ENCODE results near the gene PRLH. TPM values are rescaled to one million over a fixed set of nuclear protein-coding genes. Genes with fewer than 3 reads are reported as not detected.

The PRLH gene
- not detected for polyA plus RNA-seq (ENCODE audit: insufficient read length)

- DNase-seq (ENCODE audit: low read depth), result no peak
Observed at GRCh38 chr2:237566401-237567235, at the start of gene PRLH. Gene PRLH, plus strand, starts transcription at chr2:237566574. Its CDS starts 0 bp downstream, at chr2:237566574.

GRCh38 chr2:237517163-237517562, 49.2 kb upstream of the PRLH start:
- no peak for DNase-seq (ENCODE audit: low read depth)

- no peak for DNase-seq (ENCODE audit: low read depth)
Observed at GRCh38 chr2:237517990-237518389, 48.4 kb upstream of the PRLH start.

GRCh38 chr2:237519506-237520245, 46.7 kb upstream of the PRLH start:
- DNase-seq (ENCODE audit: low read depth), result no peak

GRCh38 chr2:237520290-237520689, 46.1 kb upstream of the PRLH start:
- no peak for DNase-seq (ENCODE audit: low read depth)

- DNase-seq (ENCODE audit: low read depth), result no peak
Observed at GRCh38 chr2:237524631-237525030, 41.7 kb upstream of the PRLH start.

GRCh38 chr2:237525559-237526157, 40.7 kb upstream of the PRLH start:
- DNase-seq (ENCODE audit: low read depth), result no peak

- DNase-seq (ENCODE audit: low read depth), result no peak
Observed at GRCh38 chr2:237527233-237527632, 39.1 kb upstream of the PRLH start.

- DNase-seq (ENCODE audit: low read depth), result no peak
Observed at GRCh38 chr2:237527766-237528165, 38.6 kb upstream of the PRLH start.

- no peak for DNase-seq (ENCODE audit: low read depth)
Observed at GRCh38 chr2:237529452-237530402, 36.6 kb upstream of the PRLH start.

GRCh38 chr2:237530472-237531433, 35.6 kb upstream of the PRLH start:
- DNase-seq (ENCODE audit: low read depth), result no peak

- DNase-seq (ENCODE audit: low read depth), result no peak
Observed at GRCh38 chr2:237532160-237532559, 34.2 kb upstream of the PRLH start.

GRCh38 chr2:237533668-237534161, 32.7 kb upstream of the PRLH start:
- DNase-seq (ENCODE audit: low read depth), result no peak

GRCh38 chr2:237534380-237534779, 32.0 kb upstream of the PRLH start:
- DNase-seq (ENCODE audit: low read depth), result no peak

- DNase-seq (ENCODE audit: low read depth), result no peak
Observed at GRCh38 chr2:237535385-237536082, 30.8 kb upstream of the PRLH start.

- no peak for DNase-seq (ENCODE audit: low read depth)
Observed at GRCh38 chr2:237536083-237536415, 30.3 kb upstream of the PRLH start.

- DNase-seq (ENCODE audit: low read depth), result no peak
Observed at GRCh38 chr2:237536617-237537016, 29.8 kb upstream of the PRLH start.

- no peak for DNase-seq (ENCODE audit: low read depth)
Observed at GRCh38 chr2:237538001-237538720, 28.2 kb upstream of the PRLH start.

GRCh38 chr2:237538901-237539300, 27.5 kb upstream of the PRLH start:
- no peak for DNase-seq (ENCODE audit: low read depth)

Measured in forelimb muscle (tissue), 1 donor.